ENCODE data around the gene PTH1R. TPM values are rescaled to one million over a fixed set of nuclear protein-coding genes. Genes with fewer than 3 reads are reported as not detected.

Gene PTH1R
- polyA plus RNA-seq, 1 donor (not counting 4 experiments of a cell fraction or from before 2014, with no cell fraction given): not detected

GRCh38 chr3:46916799-46917198 is 39.3 kb downstream of the PTH1R start:
- FAIRE-seq (no peak), DNase-seq (ENCODE audit: low read depth, low spot score) (no peak)
- no peaks in the 10 kb centered on the region for H3K79me2 ChIP-seq (ENCODE audit: control insufficient read depth, insufficient read depth, low read length)
- no peaks in the 10 kb centered on the region for H3K27me3 ChIP-seq (ENCODE audit: control insufficient read depth, extremely low read depth, insufficient read depth, low read length)
- H3K4me3 ChIP-seq (ENCODE audit: control insufficient read depth in 2 of 3, extremely low read depth in 1 of 3, insufficient read depth in 2 of 3, low read depth in 1 of 3, low read length in 3 of 3): no peak overlapping the region
- H3K4me2 ChIP-seq (ENCODE audit: control insufficient read depth, extremely low read depth, insufficient read depth, low read depth, low read length): no peak overlapping the region
- no peaks in the 10 kb centered on the region for H3K9me1 ChIP-seq (ENCODE audit: control insufficient read depth, extremely low read depth, insufficient read depth, low read length)
- H2AFZ ChIP-seq (ENCODE audit: control insufficient read depth, low read length): no peak overlapping the region
- H3K27ac ChIP-seq (ENCODE audit: control insufficient read depth, insufficient read depth, low read length): no peak overlapping the region
- TF ChIP-seq CTCF (optimal IDR thresholded peaks at IDR 0.05 in 1 of 3, IDR thresholded peaks at IDR 0.05 in 1 of 3, conservative IDR thresholded peaks at IDR 0.05 in 1 of 3; ENCODE audit: extremely low read depth in 1 of 3, insufficient read depth in 2 of 3, low read length in 3 of 3): no peak
- no peak for TF ChIP-seq EZH2 (IDR thresholded peaks at IDR 0.05; ENCODE audit: low read length)
- H3K9me3 ChIP-seq (ENCODE audit: control insufficient read depth, low read depth, low read length): no peaks in the 10 kb centered on the region
- dilution Hi-C loops (cut with MboI; ENCODE audit: extremely low pct_ligation_motif_present, low sequenced_read_pairs): no loop called here
- no peak overlapping the region for H3K9ac ChIP-seq (ENCODE audit: control insufficient read depth, extremely low read depth, insufficient read depth, low read length)
- H3K36me3 ChIP-seq (ENCODE audit: control insufficient read depth in 2 of 2, extremely low read depth in 1 of 2, insufficient read depth in 2 of 2, low read length in 2 of 2): peaks cover 21 to 39% of the 10 kb centered on the region in 2 experiments
- H3K4me1 ChIP-seq (ENCODE audit: control insufficient read depth, extremely low read depth, insufficient read depth, low read length): peaks cover 9% of the 10 kb centered on the region
- H4K20me1 ChIP-seq (ENCODE audit: control insufficient read depth, extremely low read depth, insufficient read depth, low read length): no peaks in the 10 kb centered on the region

GRCh38 chr3:46917257-46917656 is 39.7 kb downstream of the PTH1R start:
- Histone ChIP-seq H3K4me1 (ENCODE audit: control insufficient read depth, extremely low read depth, insufficient read depth, low read length) (peaks cover 9% of the 10 kb centered on the region), H3K36me3 (ENCODE audit: control insufficient read depth in 2 of 2, extremely low read depth in 1 of 2, insufficient read depth in 2 of 2, low read length in 2 of 2) (peaks cover 24 to 43% of the 10 kb centered on the region in 2 experiments), H3K9me3 (ENCODE audit: control insufficient read depth, low read depth, low read length) (no peaks in the 10 kb centered on the region), H3K9me1 (ENCODE audit: control insufficient read depth, extremely low read depth, insufficient read depth, low read length) (no peaks in the 10 kb centered on the region), H3K9ac (ENCODE audit: control insufficient read depth, extremely low read depth, insufficient read depth, low read length) (no peak overlapping the region), H2AFZ (ENCODE audit: control insufficient read depth, low read length) (no peak overlapping the region), H3K79me2 (ENCODE audit: control insufficient read depth, insufficient read depth, low read length) (no peaks in the 10 kb centered on the region), H3K27ac (ENCODE audit: control insufficient read depth, insufficient read depth, low read length) (no peak overlapping the region), H3K4me2 (ENCODE audit: control insufficient read depth, extremely low read depth, insufficient read depth, low read depth, low read length) (no peak overlapping the region), H4K20me1 (ENCODE audit: control insufficient read depth, extremely low read depth, insufficient read depth, low read length) (no peaks in the 10 kb centered on the region), H3K4me3 (ENCODE audit: control insufficient read depth in 2 of 3, extremely low read depth in 1 of 3, insufficient read depth in 2 of 3, low read depth in 1 of 3, low read length in 3 of 3) (no peak overlapping the region), H3K27me3 (ENCODE audit: control insufficient read depth, extremely low read depth, insufficient read depth, low read length) (no peaks in the 10 kb centered on the region)
- FAIRE-seq (no peak), DNase-seq (ENCODE audit: low read depth, low spot score) (no peak)
- dilution Hi-C loops (cut with MboI; ENCODE audit: extremely low pct_ligation_motif_present, low sequenced_read_pairs): no loop called here
- TF ChIP-seq EZH2 (IDR thresholded peaks at IDR 0.05; ENCODE audit: low read length): no peak
- no peak for TF ChIP-seq CTCF (optimal IDR thresholded peaks at IDR 0.05 in 1 of 3, IDR thresholded peaks at IDR 0.05 in 1 of 3, conservative IDR thresholded peaks at IDR 0.05 in 1 of 3; ENCODE audit: extremely low read depth in 1 of 3, insufficient read depth in 2 of 3, low read length in 3 of 3)
